PC-9 (cell line): ENCODE measurements around the gene SACM1L.

ENCODE experiments used
- EZH2 ChIP-seq: fragments of 200-600 bp; sonication (generic); IDR thresholded peaks from 2 replicates; pipeline ENCODE4 v1.8.0; 2017; ENCODE audit warnings: antibody characterized with exemption, low read depth
- TF ChIP-seq, protein P1 (sequence below): fragments of 200-600 bp; sonication (generic); conservative IDR thresholded peaks from 2 replicates; pipeline ENCODE4 v1.6.1; 2017; ENCODE audit warnings: mixed run types, antibody characterized with exemption, mild to moderate bottlenecking, moderate library complexity

DNA sequence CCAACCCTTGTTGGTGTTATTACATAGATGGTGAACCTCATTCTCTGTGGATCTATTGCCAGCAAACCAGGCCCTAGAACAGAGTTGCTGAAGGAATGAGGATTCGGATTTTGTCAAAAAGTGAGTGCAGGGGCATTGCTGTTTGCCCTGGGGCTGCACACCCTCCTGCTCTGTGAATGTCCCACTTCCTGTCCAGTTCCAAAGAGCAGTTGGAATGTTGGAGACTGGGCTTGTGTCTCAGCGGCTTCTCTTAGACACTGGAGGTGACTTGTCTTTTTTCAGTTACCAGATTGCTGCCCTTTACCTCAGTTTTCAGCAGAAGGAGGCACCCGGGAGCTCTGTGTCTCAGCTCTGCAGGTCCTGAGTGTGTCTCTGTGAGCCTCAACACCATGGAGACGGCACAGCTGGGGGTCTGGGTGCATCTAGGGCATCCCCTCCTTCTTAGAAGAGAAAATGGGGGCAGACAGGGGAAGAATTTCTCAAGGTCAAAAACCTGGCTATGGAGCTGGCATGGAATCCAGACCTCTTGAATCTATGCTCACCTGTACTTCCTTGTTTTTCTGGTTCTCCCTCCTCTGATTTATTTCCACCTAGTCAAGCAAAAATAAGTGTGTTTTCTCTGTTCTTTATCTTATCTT is 48.4 kb upstream of the SACM1L start:
- no peak for TF ChIP-seq EZH2
- TF ChIP-seq, protein P1, sequence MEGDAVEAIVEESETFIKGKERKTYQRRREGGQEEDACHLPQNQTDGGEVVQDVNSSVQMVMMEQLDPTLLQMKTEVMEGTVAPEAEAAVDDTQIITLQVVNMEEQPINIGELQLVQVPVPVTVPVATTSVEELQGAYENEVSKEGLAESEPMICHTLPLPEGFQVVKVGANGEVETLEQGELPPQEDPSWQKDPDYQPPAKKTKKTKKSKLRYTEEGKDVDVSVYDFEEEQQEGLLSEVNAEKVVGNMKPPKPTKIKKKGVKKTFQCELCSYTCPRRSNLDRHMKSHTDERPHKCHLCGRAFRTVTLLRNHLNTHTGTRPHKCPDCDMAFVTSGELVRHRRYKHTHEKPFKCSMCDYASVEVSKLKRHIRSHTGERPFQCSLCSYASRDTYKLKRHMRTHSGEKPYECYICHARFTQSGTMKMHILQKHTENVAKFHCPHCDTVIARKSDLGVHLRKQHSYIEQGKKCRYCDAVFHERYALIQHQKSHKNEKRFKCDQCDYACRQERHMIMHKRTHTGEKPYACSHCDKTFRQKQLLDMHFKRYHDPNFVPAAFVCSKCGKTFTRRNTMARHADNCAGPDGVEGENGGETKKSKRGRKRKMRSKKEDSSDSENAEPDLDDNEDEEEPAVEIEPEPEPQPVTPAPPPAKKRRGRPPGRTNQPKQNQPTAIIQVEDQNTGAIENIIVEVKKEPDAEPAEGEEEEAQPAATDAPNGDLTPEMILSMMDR: no peak
